HG03520 (cell line): ENCODE data around the gene FOLR1.
"Not testable (repeated sequence)": the region's sequence is repeated elsewhere in the genome, so short reads cannot be mapped to it uniquely, and the experiment has no call there.

Source experiments
- ATAC-seq: cut with Tn5 transposase; IDR thresholded peaks from one replicate; pipeline ENCODE4 v1.9.1; 2021; ENCODE audit warnings: mild to moderate bottlenecking, moderate library complexity; ENCODE audit not compliant: unreplicated experiment

FOLR1 gene

DNA sequence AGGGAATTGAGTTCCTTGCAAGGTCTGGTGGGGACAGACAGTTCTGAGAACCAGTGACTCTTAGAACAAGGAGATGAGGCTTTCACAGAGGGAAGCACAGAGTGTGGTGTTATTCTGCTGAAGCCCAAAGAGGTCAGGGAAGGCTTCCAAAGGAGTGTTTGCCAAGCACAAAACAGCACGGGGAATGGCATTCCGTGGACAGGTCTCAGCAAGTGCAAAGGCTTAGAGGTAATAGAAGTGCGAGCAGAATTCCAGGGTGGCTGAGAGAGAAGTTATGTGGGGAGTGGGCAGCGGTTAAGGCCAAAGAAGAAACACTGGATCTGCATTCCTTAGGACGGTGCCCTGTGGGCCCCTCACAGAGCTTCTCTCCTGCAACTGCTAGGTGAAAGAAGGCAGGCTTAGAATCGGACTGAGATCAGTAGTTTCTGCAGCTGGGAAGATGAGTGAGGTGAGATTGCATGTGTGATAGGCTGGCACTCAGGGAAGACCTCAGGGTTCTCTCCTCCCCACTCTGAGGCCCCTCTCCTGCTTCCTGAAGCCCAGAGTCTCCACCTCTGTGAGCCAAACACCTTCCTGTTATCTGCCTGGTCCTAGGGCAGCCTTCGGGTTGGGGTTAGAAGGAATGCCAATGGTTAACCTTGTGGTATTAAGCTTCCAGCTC is 10.9 kb upstream of the FOLR1 start:
- ATAC-seq: not testable (repeated sequence)

DNA sequence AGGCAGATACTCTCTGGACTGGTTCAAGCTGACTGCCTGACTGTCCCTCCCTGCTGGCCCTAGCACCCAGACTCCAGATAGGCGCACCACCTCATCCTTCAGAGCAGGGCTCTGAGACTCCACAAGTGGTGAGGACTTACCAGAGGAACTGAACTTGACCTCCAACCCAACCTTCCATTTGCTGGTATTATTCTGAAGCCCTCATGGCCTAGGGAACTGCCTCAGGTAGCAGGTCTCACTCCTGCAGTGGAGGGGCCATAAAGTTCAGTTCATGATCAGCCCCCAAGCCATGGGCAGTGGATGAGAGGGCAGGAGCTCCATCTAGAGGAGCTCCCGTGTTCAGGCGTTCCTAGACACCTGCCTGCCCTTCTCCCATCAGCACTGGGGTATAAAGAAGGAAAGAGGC is 10.4 kb upstream of the FOLR1 start:
- ATAC-seq: not testable (repeated sequence)

DNA sequence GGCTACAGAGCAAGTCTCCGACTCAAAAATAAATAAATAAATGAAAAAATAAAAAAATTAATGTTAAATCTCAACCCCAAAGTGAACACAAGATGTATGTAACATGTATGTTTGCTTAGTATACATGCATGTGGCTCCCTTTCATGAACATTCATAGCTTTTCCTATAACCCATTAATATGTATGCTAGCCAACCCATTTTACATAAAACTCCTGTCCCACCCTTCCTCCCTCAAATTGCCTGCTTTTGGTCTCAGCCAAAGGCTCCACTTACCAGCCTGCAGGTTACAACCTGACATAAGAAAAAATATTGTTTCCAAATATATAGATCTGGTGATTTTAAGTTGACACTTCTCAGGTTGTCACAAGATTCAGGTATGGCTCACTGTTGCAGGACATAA is 3.7 kb upstream of the FOLR1 start:
- ATAC-seq: no peak

DNA sequence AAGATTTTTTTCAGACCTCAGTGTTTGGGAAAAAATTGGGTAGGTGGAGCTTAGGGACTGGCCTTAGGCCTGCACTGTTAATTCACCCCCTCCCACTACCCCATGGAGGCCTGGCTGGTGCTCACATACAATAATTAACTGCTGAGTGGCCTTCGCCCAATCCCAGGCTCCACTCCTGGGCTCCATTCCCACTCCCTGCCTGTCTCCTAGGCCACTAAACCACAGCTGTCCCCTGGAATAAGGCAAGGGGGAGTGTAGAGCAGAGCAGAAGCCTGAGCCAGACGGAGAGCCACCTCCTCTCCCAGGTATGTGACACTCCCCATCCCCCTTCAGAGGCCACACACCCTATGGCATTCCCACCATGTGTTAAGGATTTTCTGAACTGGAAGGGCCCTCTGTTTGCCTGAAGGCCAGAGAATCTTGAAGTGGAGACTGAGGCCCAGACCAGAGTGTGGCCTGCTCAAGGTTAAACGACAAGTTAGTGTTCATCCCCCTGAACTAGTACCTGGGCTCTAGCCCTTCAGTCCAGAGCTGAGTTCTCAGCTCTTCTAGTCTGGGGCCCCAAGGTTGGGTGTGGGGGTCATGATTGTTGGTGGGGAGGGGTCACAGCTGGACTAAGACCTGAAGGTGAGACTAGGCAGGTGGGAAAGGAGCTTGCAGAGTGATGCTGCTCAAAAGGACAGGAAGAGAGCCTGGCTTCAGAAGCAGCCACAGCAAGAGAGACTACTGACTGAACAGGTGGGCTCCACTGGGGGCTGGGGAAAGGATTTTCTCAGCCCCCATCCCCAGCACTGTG is 2.3 kb upstream of the FOLR1 start:
- ATAC-seq: no peak

DNA sequence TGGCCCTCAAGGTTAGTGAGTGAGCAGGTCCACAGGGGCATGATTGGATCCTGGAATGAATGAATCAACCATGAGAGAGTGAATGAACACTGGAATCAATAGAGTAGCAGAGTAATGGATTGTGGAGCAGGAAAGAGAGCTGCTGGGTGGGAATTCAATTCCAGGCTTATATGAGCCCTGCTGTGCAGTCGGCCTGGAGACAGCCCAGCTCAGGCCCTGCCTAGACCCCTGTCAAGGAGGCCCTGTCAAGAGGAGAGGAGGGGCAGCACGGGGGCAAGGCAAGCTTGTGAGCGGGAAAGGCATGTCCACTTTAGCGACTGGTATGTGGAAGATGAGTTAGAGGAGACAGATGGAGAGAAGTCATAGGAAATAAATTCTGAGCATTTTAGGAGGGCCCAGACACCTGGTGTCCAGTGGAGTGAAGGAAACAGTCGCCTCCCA is 1.3 kb upstream of the FOLR1 start:
- ATAC-seq: no peak

DNA sequence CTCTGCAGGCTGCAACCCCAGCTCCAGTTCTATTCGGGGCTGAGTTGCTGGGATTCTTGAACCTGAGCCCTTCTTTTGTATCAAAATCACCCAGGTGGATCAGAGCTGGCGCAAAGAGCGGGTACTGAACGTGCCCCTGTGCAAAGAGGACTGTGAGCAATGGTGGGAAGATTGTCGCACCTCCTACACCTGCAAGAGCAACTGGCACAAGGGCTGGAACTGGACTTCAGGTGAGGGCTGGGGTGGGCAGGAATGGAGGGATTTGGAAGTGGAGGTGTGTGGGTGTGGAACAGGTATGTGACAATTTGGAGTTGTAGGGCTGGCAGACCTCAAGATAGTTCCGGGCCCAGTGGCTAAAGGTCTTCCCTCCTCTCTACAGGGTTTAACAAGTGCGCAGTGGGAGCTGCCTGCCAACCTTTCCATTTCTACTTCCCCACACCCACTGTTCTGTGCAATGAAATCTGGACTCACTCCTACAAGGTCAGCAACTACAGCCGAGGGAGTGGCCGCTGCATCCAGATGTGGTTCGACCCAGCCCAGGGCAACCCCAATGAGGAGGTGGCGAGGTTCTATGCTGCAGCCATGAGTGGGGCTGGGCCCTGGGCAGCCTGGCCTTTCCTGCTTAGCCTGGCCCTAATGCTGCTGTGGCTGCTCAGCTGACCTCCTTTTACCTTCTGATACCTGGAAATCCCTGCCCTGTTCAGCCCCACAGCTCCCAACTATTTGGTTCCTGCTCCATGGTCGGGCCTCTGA is 3.8 kb downstream of the FOLR1 start:
- no peak for ATAC-seq

DNA sequence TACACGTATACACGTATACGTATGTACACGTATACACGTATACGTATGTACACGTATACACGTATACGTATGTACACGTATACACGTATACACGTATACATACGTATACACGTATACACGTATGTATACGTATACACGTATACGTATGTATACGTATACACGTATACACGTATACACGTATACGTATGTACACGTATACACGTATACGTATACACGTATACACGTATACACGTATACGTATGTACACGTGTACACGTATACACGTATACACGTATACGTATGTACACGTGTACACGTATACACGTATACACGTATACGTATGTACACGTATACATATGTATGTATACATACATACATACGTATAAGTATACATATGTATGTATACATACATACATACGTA is 9.5 kb downstream of the FOLR1 start:
- not testable (repeated sequence) for ATAC-seq

DNA sequence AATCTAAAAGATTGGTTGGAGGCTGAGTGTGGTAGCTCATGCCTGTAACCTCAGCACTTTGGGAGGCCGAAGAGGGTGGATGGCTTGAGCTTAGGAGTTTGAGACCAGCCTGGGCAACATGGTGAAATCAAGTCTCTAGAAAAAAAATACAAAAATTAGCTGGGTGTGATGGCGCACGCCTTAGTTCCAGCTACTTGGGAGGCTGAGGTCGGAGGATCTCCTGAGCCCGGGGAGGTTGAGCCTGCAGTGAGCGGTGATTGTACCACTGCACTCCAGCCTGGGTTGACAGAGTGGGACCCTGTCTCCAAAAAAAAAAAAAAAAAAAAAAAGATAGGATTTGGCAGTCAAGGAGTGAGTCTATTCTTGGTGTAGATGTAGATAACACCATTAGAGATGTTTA is 10.6 kb downstream of the FOLR1 start:
- no peak for ATAC-seq

DNA sequence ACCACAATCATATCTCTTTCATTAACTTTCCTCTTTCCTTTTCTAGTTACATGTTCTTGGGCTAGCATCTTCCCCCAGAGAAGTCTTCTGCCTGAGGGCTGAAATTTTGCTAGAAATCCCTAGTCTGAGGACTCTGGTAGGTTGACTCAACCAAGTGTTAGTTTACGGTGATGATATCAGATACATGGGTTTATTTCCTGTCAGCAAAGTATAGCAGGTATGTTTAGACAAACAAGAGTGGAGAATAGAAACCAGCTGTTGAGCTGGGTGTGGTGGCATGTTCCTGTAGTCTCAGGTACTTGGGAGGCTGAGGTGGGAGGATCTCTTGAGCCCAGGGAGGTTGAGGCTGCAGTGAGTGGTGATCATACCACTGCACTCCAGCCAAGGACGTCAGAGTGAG is 11.2 kb downstream of the FOLR1 start:
- no peak for ATAC-seq

DNA sequence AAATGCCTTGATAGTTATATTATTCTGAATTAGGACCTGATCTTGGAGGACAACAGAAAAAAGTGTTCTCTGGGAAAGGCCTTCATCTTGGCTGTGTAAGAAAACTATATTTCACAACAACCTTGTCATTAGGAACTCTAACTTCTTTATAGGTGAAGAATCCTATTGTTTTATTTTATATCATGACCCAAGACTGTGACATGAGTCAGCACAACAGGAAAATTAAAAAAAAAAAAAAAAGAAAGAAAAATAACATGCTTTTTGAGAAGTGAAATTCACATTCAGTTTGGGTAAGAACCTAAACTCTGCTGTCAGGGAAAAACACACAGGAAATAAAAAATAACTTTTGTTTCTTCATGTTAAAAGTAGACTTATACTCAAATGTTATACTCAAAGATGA is 12.9 kb downstream of the FOLR1 start:
- ATAC-seq: no peak

DNA sequence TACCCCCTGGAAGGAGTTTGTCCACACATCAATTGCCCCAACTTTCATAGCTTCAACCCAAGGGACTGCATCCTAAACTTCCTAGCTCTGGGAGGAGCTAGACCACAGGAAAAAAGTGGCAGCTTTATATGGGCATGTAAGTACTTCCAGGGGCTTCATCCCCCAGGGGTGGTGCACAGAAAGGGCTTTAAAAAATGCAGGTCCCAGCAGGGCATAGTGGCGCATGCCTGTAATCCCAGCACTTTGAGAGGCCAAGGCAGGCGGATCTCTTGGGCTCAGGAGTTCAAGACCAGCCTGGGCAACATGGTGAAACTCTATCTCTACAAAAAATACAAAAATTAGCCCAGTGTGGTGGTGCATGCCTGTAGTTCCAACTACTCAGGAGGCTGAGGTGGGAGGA is 14.9 kb downstream of the FOLR1 start:
- ATAC-seq: not testable (repeated sequence)

DNA sequence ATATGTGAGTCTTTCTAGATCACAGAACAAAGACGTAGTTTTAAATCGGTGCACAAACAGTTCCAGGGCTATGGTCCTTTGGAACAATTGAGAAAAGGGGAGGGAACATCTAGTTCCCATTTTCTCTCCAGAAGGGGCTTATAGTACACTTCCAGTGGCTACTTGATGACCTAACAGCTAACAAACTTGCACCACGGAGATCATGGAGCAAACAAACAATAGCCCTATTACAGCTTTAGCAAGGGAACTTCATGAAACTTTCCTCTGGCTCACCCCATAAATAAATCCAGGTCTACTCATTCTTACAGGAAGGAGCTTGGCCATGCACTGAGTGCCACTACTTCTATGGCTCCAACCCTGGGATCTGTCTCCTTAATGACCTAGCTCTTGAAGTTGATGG is 16.3 kb downstream of the FOLR1 start:
- ATAC-seq: no peak

DNA sequence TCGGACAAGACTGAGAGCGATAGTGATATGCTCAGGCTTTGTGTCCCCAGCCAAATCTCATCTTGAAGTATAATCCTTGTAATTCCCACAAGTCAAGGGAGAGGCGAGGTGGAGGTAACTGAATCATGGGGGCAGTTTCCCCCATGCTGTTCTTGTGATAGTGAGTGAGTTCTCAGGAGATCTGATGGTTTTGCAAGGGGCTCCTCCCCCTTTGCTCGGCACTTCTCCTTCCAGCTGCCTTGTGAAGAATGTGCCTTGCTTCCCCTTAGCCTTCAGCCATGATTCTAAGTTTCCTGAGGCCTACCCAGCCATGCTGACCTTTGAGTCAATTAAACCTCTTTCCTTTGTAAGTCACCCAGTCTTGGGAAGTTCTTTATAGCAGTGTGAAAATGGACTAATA is 17.2 kb downstream of the FOLR1 start:
- no peak for ATAC-seq

DNA sequence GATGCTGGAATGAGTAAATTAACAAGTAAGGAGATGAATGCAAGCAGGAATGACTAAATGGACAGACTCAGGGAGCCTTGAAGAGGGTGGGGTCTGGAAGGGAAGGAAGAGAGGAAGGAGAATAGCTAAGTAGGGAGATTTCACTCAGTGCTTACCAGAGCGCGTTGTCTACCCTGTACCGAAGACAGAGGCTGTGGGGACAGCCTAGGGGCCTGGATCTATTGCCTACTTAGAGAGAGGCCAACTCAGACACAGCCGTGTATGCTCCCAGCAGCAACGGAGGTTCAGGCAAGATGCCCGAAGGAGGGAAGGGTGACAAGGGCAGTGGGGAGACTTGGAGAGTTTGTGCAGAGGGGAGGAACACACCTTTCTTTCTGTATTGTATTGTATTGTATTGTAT is 24.7 kb downstream of the FOLR1 start, which contains the start of gene FOLR2:
Gene FOLR2 (plus strand): TSS at position 157 of the 400 bp plus-strand sequence. CDS start 1,791 bp downstream, outside the sequence.
- ATAC-seq: no peak

DNA sequence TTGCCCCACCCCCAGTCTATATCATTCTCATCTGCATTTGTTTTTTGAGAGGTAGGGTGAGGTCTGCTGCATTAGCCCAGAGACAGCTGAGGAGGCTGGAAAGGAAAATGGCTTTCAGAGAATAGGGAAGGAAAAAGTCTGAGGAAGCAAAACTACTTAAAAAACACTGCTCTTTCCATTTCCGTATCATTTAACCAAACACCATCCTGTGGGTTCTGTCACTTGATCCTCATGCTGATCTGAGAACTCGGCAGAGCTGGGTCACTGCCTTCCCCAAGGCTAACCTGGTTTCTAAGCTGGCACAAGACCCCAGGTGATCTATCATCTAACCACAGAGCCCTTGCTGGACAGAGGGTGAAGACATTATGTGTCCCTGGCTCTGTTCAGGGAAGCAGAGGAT is 25.9 kb downstream of the FOLR1 start:
- ATAC-seq: no peak

DNA sequence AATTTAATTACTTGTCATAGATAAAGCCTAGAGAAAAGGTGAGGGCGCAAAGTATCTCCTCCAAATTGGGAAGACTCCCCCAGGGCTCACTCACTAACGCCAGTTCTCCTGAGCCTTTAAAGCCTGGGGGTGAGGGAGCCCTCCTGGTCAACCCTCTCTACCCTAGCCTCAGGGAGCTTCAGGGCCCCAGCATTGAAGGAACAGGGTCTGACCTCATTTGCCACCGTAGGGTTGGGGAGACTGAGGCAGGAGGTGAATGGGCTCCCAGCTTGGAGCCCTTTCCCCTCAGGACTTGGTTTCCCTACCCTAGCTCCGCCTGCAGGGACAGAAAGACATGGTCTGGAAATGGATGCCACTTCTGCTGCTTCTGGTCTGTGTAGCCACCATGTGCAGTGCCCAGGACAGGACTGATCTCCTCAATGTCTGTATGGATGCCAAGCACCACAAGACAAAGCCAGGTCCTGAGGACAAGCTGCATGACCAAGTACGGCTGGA is 26.4 kb downstream of the FOLR1 start:
- ATAC-seq: no peak

DNA sequence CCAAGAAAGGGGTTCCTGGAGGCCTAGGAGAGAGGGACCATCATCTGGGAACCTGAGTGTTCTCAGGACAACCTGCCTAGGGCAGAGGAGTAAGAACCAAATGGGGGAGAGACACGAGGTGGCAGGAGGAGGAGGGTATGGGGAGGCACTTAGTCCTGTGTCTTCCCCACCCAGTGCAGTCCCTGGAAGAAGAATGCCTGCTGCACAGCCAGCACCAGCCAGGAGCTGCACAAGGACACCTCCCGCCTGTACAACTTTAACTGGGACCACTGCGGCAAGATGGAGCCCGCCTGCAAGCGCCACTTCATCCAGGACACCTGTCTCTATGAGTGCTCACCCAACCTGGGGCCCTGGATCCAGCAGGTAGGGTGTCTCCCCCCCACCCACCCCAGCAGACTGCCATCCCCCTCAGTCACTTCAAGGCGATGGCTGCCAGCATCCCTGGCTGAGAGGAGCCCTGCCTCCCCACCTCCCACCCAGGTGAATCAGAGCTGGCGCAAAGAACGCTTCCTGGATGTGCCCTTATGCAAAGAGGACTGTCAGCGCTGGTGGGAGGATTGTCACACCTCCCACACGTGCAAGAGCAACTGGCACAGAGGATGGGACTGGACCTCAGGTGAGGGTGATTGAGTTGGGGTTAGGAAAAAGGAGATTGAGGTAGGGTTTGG is 28.9 kb downstream of the FOLR1 start:
- ATAC-seq: no peak

DNA sequence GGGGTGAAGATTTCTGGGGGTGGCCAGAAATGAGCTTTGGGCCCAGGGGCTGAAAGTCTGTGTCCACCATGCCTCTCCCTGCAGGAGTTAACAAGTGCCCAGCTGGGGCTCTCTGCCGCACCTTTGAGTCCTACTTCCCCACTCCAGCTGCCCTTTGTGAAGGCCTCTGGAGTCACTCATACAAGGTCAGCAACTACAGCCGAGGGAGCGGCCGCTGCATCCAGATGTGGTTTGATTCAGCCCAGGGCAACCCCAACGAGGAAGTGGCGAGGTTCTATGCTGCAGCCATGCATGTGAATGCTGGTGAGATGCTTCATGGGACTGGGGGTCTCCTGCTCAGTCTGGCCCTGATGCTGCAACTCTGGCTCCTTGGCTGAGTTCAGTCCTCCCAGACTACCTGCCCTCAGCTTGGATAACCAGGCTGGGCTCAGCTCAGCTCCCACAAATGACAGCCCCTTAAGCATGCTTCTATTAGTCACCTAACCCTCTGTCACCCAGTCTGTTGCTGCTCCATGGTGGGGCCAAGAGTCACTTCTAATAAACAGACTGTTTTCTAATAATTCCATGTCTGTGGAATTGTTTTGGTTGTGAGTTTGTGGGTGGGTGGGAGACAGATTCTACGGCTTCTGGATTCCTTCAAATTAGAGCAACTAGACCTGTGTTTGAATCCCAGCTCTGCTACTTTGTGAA is 29.6 kb downstream of the FOLR1 start:
- ATAC-seq: no peak

DNA sequence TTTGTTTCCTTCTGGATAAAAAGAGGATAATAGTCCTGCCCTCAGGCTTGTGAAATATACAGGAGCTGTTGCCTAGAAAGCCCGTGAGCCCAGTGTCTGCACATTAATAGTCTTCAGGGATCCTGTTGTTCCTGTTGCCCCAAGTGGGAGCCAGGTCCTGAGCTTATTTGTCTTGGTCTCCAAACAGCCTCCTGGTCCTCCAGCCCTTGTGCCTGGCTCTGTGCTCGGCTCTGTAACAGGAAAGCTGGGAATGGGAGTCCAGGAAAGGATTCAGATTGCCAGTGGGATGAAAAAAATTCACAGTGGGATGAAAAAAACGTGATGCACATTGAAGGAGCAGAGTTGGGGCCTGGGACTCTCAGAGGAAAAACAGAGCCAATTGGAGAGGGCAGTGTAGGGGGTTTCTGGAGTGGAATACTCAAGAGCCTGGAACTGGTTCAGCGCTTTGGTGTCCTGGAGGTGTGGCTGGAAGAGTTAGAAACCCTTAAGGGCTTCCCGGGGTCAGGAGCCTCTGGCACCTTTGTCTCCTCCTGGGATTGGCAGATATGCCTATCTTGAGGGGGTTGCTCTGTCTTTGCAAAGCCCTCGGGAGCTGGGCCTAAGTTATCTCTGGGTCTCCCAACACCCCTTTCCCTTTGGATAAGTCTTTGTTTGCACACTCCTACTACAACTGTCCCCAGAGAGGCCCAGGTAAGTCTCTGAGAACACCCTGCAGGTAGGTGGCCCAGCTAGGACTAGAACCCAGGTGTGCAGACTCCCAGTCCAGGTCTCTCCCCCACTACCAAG is 30.4 kb downstream of the FOLR1 start:
- no peak for ATAC-seq
